IPS DF 4.7 (cell line): ENCODE results near the gene ARHGEF11.
A peak's percentile ranks its signal among the peaks of the same experiment; 100 is the strongest.
"Not testable (repeated sequence)": the region's sequence is repeated elsewhere in the genome, so short reads cannot be mapped to it uniquely, and the experiment has no call there.

Experiments
- DNase-seq: peaks from one replicate; pipeline ENCODE4 v3.0.0-alpha.2; 2013; ENCODE audit warnings: low spot score; ENCODE audit errors: extremely low read depth

Gene ARHGEF11

GRCh38 chr1:157045250-157046218 lies at the start of gene ARHGEF11:
ARHGEF11 (minus strand) TSS chr1:157045742; CDS start chr1:157044330, 1,412 bp downstream.
- DNase-seq: no peak

GRCh38 chr1:157095091-157095490 lies 49.5 kb upstream of the ARHGEF11 start:
- no peak for DNase-seq

- no peak for DNase-seq
Observed at GRCh38 chr1:157092831-157093230, 47.3 kb upstream of the ARHGEF11 start.

- DNase-seq: no peak
Observed at GRCh38 chr1:157091668-157092273, 46.2 kb upstream of the ARHGEF11 start.

- DNase-seq: no peak
Observed at GRCh38 chr1:157091186-157091585, 45.6 kb upstream of the ARHGEF11 start.

- DNase-seq: no peak
Observed at GRCh38 chr1:157090771-157091170, 45.2 kb upstream of the ARHGEF11 start.

GRCh38 chr1:157090196-157090647 lies 44.7 kb upstream of the ARHGEF11 start:
- peak; percentile 64 for DNase-seq

- DNase-seq: no peak
Observed at GRCh38 chr1:157089789-157090188, 44.2 kb upstream of the ARHGEF11 start.

- DNase-seq: no peak
Observed at GRCh38 chr1:157088607-157089006, 43.1 kb upstream of the ARHGEF11 start.

GRCh38 chr1:157087030-157087429 lies 41.5 kb upstream of the ARHGEF11 start:
- no peak for DNase-seq

- no peak for DNase-seq
Observed at GRCh38 chr1:157086299-157086698, 40.8 kb upstream of the ARHGEF11 start.

- DNase-seq: no peak
Observed at GRCh38 chr1:157085421-157085820, 39.9 kb upstream of the ARHGEF11 start.

GRCh38 chr1:157084720-157085119 lies 39.2 kb upstream of the ARHGEF11 start:
- DNase-seq: no peak

GRCh38 chr1:157081707-157082106 lies 36.2 kb upstream of the ARHGEF11 start:
- no peak for DNase-seq

- no peak for DNase-seq
Observed at GRCh38 chr1:157080714-157081113, 35.2 kb upstream of the ARHGEF11 start.

- no peak for DNase-seq
Observed at GRCh38 chr1:157077394-157077793, 31.9 kb upstream of the ARHGEF11 start.

GRCh38 chr1:157073944-157074685 lies 28.6 kb upstream of the ARHGEF11 start:
- peak; percentile 56 for DNase-seq

GRCh38 chr1:157069601-157070000 lies 24.1 kb upstream of the ARHGEF11 start:
- DNase-seq: no peak

- not testable (repeated sequence) for DNase-seq
Observed at GRCh38 chr1:157059241-157059640, 13.7 kb upstream of the ARHGEF11 start.

GRCh38 chr1:157056269-157056668 lies 10.7 kb upstream of the ARHGEF11 start:
- DNase-seq: no peak

GRCh38 chr1:157055729-157056128 lies 10.2 kb upstream of the ARHGEF11 start:
- DNase-seq: not testable (repeated sequence)

- no peak for DNase-seq
Observed at GRCh38 chr1:157050836-157051235, 5.3 kb upstream of the ARHGEF11 start.
